Thyroid gland (tissue), 4 donors: ENCODE data around the gene NXNL1.

ENCODE experiments used
- CTCF ChIP-seq, 6 experiments: fragments of 200-600 bp in 3 of 6; fragments of 450-650 bp in 3 of 6; sonication (generic) in 3 of 6; IDR thresholded peaks; one replicate each; pipeline ENCODE4 v1.5.1; 2016 to 2019; ENCODE audit warnings: antibody characterized with exemption in 6 of 6, mild to moderate bottlenecking in 2 of 6, inconsistent platforms in 1 of 6, moderate library complexity in 1 of 6
- POLR2A ChIP-seq, 2 donors: fragments of 450-650 bp; IDR thresholded peaks; one replicate each; pipeline ENCODE4 v1.6.1; 2017; ENCODE audit warnings: antibody characterized with exemption in 2 of 2, mild to moderate bottlenecking in 2 of 2, moderate library complexity in 1 of 2

- TF ChIP-seq CTCF (IDR thresholded peaks at IDR 0.05) (no peak), POLR2A (IDR thresholded peaks at IDR 0.05) (no peak)
Observed at GRCh38 chr19:17504030-17504429, 43.3 kb upstream of the NXNL1 start.
